Erythroblast (primary cell): Measurements from ENCODE around the gene GK.
"Not testable (repeated sequence)": the region's sequence is repeated elsewhere in the genome, so short reads cannot be mapped to it uniquely, and the experiment has no call there.

ENCODE experiments used
- DNase-seq, 2 experiments: peaks; one replicate each; lab custom pipeline; 2025; lab: John Stamatoyannopoulos, UW
- GATA1 ChIP-seq: IDR thresholded peaks from 2 replicates; pipeline ENCODE4 v1.6.1; 2011; ENCODE audit warnings: low read depth, mild to moderate bottlenecking, control low read depth, low read length, moderate library complexity
- POLR2A ChIP-seq: IDR thresholded peaks from 2 replicates; pipeline ENCODE4 v1.6.1; 2011; ENCODE audit warnings: mild to moderate bottlenecking, low read length

GK gene

DNA sequence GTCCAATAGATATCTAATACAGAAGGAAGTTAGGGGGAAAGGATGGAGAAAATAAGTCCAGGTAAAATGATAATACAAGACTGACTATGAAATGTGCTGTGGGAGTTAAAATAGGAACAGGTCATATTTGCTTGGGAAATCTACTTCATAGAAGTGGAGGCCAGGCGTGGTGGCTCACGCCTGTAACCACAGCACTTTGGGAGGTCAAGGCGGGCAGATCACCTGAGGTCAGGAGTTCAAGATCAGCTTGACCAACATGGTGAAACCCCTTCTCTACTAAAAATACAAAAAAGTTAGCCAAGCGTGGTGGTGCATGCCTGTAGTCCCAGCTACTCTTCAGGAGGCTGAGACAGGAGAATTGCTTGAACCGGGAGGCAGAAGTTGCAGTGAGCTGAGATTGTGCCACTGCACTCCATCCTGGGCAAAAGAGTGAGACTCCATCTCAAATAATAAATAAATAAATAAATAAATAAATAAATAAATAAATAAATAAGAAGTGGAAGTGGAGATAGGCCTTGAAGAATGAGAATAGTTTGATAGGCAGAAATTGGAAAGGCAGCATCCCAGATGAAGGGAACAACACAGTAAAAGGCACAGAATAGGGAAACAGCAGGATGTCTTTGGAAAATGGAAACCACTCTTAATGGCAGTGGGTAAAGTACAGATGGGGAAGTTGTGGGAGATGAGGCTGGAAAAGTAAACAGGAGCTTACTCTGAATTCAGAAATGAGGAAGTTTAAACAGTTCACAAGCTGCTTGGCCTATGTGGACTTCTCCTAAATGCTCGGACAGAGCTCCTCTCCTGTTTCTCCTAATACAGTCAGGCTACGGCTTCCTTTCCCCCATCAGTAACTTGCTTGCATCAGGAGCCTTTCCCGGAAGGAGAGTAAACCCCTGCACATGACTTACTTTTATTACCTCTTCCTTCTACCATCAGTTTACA lies 15.1 kb upstream of the GK start:
- DNase-seq = no peak

DNA sequence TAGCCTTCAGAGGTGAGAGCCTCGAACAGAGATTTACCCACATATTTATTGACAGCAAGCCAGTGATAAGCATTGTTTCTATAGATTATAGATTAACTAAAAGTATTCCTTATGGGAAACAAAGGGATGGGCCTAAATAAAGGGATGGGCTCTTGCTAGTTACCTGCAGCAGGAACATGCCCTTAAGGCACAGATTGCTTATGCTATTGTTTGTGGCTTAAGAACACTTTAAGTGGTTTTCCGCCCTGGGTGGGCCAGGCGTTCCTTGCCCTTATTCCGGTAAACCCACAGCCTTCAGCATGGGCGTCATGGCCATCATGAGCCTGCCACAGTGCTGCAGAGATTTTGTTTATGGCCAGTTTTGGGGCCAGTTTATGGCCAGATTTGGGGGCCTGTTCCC lies 13.5 kb upstream of the GK start:
- DNase-seq = not testable (repeated sequence)

More for the DNA sequence above, 15.1 kb upstream of the GK start:
- TF ChIP-seq GATA1 (no peak), POLR2A (no peak)

- no peak for TF ChIP-seq POLR2A
- TF ChIP-seq GATA1 = no peak
- DNase-seq = no peak
Observed at GRCh38 chrX:30642642-30643041, 10.6 kb upstream of the GK start.

GRCh38 chrX:30643313-30643821 lies 9.9 kb upstream of the GK start:
- TF ChIP-seq GATA1 = no peak
- TF ChIP-seq POLR2A = no peak
- no peak for DNase-seq

DNA sequence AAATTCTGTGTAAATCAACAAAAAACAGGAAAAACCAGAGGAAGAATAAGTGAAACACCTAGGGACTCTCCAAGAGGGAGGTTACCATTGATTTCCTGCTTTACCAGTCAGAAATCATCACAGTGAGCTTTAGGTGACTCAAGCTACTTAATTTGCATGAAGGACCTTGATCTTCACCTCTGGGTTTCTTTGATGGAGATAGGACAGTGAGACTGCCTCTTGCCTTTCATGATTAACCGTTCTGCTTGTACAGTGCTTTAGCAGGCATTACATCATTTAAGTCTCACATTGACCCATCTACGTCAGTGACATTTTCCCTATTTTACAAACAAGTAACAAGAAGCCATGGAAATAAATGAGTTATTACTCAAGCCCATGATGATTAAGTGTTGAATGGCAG lies 3.4 kb upstream of the GK start:
- DNase-seq = peak in 1 of 2 experiments; percentile 1
- TF ChIP-seq GATA1 (no peak), POLR2A (no peak)

DNA sequence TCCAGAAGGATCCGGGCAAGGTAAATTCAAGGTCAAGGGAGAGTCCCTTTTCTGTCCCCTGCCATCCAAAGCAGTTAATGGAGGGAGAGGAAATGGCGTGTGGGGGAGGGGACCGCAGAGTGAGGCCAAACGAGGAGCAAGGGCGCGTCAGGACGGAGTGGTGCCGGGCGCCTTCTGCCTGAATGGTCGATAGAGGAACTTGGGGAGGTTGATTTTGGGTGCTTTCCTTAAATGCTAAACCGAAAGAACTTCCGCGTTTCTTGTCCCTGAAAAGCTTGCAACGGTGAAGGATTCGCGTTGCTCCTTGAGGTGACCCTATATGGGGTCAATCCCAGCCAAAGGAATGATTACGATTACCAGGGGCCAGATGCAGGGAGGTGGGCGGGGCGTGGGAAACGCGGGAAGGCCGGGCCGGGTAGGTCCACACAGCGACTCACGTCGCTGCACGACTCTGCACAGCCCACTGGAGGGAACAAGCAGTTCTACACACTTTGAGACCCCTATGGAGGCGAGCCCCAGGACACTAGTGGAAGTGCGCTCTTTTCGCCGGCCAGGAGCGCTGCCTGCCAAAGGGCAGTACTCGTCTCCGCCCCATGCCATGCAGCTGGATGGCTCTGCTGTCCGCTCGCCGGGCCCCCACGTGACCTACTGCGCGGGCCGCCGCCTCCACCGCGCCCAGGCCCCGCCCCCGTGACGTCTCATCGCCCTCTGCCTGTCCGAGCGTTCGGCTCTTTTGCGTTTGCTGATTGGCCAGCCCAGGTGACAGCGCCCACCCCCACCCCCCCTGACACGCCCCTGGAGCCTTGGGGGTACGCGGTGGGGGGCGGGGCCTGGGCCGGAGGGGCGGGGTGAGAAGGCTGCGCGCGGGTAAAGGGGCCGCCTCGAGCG lies 452 bp upstream of the GK start:
- TF ChIP-seq POLR2A (peak; percentile 62), GATA1 (no peak)
- peak; percentile 95 for DNase-seq

GRCh38 chrX:30654386-30654785 lies 1.2 kb downstream of the GK start:
- peak in 1 of 2 experiments; percentile 9 for DNase-seq

DNA sequence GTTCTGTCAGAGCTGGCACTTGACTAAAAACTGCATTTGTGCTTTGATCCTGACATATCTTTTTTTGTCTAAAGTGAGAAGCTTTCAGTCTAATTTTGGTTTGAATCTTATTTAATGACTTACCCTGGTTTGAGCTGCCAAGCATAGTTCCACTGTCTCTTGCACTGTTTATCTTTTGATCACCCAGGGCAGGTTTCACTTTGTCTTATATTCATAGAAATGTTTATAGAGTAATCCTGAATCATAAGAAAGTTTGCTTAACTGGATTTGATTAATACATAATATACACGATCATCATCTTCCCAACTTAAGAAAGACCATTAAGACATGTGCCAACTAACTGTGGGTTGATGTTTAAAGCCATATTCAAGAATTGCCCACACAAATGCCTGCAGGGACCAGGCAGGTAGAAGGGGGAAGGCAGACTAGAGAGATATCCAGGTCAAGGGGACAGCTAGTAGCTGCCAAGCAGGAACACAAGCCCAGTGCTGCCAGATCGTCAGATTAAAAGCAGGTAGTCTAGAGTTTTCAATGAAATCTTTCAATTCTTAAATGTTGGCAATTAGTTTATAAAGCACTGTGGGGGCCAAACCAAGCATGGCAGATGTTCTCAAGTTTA lies 1.9 kb downstream of the GK start:
- peak in 1 of 2 experiments; percentile 21 for DNase-seq
- TF ChIP-seq GATA1 = no peak
- TF ChIP-seq POLR2A = no peak

GRCh38 chrX:30655991-30656390 lies 2.8 kb downstream of the GK start:
- TF ChIP-seq GATA1 (no peak), POLR2A (no peak)
- no peak for DNase-seq

DNA sequence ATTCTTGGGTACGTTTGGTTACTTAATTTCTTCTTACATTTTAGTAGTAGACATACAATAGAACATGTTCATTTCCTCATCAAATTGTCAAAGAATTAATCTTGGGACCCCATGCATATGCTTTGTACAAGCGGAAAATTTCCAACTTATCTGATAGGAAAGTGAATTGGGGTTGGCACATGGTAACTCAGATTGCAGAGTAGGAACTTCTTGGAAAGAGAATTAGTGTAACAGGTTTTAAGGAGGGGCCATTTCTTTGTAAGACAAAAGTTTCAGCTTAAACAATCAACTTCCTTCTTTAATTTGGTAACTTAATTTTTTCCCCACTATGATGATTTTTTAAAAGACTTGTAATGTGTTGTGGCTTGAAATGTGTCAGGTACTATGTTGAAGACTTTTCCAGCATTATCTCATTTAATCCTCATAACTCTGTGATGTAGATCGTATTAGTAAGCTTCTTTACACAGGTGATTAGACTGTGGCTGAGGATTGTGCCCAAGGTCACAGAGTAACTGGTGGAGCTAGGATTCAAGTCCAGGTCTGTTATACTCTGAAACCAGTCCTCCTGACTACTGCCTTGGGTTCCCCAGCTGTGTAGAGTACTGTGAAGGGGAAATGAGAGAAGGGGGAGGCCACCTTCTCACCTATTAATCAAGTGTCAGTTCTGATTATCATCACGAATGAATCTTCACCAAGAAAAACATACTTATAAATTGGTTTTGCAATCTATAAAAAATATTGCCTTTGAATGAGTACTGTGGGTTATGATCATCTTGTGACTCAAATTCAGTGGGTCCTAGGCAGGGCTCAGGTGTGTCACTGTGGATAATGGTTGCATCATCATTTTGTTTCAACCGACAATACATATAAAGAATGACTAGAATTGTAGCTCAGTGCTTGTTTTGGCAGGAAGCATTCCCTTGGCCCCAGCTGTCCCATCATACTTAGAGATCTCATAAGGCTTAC lies 4.3 kb downstream of the GK start:
- peak in 1 of 2 experiments; percentile 9 for DNase-seq
- TF ChIP-seq POLR2A = no peak
- TF ChIP-seq GATA1 = no peak

GRCh38 chrX:30659421-30659820 lies 6.2 kb downstream of the GK start:
- peak; percentile 70 to 76 for DNase-seq
- TF ChIP-seq GATA1 = no peak
- TF ChIP-seq POLR2A = peak; percentile 20

- TF ChIP-seq POLR2A (no peak), GATA1 (no peak)
- DNase-seq = no peak
Observed at GRCh38 chrX:30661228-30661627, 8.0 kb downstream of the GK start.

DNA sequence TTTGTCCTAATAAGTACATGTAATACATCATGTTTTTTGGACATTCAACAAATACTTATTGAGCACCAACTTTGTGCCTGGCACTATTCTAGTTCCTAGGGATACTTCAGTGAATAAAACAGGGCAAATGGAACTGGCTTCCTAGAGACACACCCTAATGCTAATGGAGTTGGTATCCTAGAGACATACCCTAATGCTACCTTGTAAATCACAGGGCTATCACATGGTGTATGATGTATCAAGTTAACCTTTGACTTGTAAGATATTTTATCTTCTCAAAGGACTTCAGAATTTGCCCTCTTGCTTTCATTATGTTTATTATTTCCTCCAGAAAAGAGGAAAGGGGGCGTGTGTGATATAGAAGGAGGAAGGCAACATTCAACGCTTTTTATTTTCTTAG lies 10.1 kb downstream of the GK start:
- no peak for DNase-seq
- TF ChIP-seq POLR2A (no peak), GATA1 (no peak)

DNA sequence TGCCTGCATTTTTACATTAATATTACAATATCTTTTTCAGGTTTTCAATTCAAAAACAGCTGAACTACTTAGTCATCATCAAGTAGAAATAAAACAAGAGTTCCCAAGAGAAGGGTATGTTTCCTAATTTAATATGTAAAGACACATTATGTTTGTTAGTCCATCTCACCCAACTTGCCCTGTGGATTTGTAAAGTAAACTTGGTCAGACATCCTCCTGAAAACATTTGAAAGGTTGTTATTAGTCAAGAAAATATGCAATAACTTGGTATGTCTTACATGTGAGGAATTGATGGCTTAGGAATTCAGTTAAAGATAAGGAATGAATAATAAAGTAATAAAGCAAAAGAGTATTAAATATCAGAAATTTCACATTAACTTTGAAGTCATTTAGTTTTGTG lies 12.2 kb downstream of the GK start:
- no peak for DNase-seq
- TF ChIP-seq GATA1 = no peak
- no peak for TF ChIP-seq POLR2A
